GM18870 (cell line): ENCODE data around the gene DHRS4.
"Not testable (repeated sequence)": the region's sequence is repeated elsewhere in the genome, so short reads cannot be mapped to it uniquely, and the experiment has no call there.

ENCODE experiments used
- ATAC-seq: cut with Tn5 transposase; IDR thresholded peaks from one replicate; pipeline ENCODE4 v1.9.1; 2021; ENCODE audit warnings: moderate library complexity; ENCODE audit not compliant: unreplicated experiment

The DHRS4 gene

DNA sequence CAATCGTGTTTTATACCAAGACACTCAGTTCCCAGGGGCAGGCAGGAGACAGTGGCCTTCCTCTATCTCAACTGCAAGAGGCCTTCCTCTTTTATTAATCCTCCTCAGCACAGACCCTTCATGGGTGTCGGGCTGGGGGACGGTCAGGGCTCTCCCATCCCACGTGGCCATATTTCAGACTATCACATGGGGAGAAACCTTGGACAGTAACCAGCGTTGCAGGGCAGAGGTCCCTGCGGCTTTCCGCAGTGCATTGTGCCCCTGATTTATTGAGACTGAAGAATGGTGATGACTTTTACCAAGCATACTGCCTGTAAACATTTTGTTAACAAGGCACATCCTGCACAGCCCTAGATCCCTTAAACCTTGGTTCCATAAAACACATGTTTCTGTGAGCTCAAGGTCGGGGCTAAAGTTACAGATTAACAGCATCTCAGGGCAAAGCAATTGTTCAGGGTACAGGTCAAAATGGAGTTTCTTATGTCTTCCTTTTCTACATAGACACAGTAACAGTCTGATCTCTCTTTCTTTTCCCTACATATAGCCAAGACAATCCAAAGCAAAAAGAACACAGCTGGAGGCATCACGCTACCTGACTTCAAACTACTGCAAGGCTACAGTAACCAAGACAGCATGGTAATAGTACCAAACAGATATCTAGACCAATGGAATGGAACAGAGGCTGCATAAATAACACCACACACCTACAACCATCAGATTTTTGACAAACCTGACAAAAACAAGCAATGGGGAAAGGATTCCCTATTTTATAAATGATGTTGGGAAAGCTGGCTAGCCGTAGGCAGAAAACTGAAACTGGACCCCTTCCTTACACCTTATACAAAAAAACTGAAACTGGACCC, 28.6 kb downstream of the DHRS4 start:
- not testable (repeated sequence) for ATAC-seq

DNA sequence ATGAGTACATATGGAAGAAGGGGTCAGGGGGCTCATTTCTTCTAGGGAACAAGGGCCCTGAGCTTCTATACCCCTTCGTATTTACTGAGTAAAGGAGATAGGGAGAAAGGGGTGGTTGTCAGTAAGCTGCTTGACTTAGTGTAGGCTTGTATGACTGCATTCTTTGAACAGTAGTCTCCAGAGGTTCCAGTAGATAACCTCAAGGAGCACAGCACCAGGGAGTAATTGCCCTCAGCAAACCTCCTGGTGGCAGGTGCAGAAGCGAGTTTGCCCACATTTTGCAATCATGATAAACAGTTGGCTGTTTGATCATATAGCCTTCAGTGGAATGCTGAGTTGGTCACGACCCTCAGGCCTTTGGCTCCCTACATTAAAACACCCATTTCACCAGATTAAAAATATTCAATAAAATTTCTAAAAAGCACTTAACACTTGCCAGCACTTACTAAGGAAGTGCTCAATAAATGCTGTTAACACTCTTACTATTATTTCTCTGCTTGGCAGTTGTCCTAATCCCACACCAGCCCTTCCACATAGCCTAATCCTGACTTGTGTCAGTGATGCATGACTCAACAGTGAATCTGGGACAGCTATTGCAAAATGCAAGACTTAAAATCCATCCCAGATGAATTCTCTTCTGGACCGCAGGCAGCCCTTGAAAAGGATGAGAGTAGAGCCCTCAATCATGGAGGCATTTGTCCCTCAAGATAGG, 31.5 kb downstream of the DHRS4 start:
- no peak for ATAC-seq

DNA sequence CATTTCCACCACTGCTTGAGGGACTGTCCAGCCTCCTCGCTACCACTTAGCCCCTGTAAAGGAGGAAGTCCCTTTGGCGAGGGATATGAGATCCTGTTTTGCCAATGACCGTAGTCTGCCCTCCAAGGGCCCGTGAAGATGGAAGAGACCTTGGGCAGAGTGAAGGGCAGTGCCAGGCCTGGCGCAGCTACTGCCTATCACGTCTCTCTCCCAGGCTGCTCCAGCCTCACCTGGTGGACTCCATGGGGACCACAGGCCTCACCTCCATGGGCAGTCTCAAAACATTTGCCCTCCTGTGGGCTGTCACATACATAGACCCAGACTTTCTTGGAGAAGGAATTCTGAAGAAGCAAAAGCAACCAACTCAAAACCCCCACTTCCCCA, 34.6 kb downstream of the DHRS4 start:
- peak; percentile 7 for ATAC-seq

DNA sequence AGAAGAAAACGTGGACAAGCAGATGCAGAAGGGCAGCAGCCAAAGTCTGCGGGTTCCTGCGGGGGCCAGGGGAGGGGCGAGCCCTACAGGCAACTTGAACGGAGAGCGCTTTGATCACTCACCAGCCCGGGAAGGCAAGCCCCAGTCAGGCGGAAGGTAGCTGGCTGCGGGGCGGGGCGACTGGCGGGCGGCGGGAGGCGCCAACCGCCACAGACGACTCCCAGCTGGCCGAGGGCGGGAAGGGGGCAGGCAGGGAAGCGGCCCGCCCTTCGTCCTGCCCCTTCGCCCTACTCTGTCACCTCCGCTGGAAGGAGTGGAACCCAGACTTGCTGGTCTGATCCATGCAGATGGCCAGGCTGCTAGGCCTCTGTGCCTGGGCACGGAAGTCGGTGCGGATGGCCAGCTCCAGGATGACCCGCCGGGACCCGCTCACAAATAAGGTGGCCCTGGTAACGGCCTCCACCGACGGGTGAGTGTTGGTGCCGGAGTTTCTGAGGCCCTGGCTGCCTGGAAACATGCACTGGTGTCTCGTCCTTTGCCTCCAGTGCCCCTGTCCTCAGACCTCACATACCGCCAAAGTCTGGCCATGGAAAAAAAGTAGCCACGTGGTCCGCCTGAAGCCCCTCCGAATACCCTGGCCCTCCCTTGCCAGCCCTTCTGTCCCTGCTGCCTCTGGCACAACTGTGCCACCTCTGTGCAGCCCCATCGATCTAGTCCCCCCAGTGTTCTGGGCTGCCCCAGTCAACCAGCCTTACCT, 35.2 kb downstream of the DHRS4 start, which contains the start of gene DHRS4L2:
DHRS4L2 (plus strand) TSS at position 323 of the 757 bp plus-strand sequence; CDS start at position 342, 19 bp downstream.
- peak; percentile 70 for ATAC-seq

DNA sequence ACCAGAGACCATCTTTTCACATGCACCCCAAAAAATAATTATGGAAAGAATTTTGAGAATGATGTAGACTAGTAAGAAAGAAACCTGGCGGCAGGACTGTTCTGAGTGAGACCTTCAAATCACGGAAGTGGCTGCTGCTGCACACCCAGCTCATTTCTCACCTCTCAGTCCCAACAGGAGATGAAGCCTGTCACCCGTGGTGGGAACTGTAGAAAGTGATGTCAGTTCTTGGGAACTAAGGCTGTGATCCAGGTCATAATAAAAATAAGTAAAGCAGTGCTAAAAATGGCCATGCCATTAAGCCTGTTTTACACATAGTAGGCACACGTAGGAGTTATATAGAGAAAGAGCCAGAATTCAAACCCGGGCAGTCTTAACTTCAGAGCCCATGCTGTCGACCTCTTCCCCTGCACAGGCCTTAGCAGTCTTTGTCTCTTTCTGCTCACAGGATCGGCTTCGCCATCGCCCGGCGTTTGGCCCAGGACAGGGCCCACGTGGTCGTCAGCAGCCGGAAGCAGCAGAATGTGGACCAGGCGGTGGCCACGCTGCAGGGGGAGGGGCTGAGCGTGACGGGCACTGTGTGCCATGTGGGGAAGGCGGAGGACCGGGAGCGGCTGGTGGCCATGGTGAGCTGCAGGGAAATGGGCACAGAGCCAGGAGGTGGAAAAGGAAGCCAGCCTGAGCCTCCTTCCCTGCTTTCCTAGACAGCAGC, 36.3 kb downstream of the DHRS4 start:
- not testable (repeated sequence) for ATAC-seq

DNA sequence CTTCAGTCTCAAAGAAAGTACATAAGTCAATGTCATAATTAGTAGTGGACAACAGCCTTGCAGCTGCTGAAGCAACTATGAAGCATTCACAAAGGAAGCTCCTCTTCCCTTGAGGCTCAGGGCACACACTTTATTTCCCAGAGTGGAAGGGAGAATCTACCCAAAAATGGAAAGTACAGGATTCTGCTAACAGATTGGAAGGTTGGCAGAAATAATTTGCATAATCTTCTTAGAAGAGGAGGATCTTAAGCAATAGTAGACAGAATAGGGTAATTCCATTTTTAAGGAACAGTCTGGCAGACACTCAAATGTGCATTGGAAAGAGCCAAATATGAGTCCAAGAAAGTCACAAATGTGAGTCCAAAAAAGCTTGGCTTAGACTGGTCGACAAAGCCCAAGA, 37.4 kb downstream of the DHRS4 start:
- ATAC-seq = not testable (repeated sequence)

DNA sequence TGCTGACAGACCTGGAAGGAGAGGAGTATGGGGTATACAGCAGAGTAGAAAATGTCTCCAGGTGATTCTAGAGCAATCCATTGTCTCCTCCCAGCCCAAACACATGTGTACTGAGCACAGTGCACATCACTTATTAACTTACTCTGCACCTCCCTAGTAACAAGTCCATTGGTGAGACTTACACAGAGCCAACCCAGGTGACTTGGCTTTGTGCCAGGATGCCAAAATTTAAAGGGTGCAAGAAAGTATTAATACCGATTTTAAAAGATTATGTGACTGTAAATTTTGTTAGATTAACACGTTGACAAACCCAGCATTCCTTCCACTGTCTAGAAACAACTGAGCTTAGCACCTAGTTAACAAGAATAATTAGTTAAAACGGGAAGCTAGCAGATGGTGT, 39.5 kb downstream of the DHRS4 start:
- ATAC-seq = not testable (repeated sequence)

DNA sequence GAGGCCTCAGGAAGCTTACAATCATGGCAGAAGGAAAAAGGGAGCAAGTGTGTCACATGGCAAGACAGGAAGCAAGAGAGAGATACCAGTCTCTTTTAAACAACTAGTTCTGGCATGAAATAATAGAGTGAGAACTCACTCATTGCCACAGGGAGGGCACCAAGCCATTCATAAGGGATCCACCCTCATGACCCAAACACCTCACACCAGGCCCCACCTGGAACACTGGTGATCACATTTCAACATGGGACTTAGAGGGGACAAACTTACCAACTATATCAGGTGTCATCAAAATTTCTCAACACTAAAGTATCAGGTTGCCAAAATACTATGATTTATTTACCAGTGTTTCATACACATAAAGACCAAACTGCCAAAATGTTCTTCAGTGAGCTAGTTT, 42.4 kb downstream of the DHRS4 start:
- not testable (repeated sequence) for ATAC-seq

DNA sequence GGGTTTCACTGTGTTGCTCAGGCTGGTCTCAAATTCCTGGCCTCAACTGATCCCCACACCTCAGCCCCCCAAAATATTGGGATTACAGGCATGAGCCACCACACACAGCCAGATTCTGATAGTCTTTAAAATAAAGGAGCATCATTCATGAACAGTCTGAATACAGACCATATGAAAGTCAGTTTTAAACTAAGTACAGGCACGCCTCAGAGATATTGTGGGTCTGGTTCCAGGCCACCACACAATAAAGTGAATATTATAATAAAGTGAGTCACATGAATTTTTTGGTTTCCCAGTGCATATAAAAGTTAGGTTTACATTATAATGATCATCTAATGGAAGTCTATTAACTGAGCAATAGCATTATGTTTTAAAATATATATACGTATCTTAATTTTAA, 43.3 kb downstream of the DHRS4 start:
- ATAC-seq = not testable (repeated sequence)

DNA sequence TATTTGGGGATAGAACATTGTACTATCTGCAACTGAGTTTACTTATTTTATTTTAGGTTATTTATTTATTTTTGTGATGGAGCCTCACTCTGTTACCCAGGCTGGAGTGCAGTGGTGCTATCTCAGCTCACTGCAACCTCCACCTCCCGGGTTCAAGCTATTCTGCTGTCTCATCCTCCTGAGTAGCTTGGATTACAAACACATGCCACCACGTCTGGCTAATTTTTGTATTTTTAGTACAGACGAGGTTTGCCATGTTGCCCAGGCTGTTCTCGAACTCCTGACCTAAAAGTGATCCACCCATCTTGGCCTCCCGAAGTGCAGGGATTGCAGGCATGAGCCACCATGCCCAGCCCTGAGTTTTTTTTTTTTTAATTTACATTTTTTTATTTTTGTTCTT, 46.1 kb downstream of the DHRS4 start:
- not testable (repeated sequence) for ATAC-seq

DNA sequence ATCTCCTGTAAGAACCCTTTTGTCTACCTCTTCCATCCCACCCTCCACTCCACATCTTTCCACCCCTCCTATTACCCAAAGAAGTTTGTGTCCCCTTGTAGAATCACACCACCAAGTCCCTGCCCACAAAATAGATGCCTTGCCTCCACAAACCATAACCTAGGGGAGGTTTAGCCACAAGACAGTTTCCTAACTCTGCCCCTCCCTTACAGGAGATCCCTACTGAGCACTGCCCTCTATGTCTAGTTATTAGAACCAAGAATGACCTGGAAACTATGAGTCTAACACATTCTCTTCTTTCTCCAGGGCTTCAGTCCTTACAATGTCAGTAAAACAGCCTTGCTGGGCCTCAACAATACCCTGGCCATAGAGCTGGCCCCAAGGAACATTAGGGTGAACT, 47.5 kb downstream of the DHRS4 start:
- not testable (repeated sequence) for ATAC-seq

DNA sequence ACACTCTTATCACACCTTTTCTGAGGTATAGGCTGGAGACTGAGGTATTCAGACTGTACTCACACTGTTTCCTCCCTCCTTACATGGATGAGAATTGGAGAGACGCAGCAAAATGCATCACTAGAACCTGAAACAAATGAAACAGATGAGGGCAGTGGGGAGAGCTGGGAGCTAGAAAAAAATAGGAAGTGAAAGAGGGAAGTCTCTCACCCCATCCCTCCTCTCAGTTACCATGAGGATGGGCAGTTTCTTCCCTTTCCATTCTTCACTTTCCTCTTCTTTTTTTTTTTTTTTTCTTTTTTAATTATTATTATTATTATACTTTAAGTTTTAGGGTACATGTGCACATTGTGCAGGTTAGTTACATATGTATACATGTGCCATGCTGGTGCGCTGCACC, 48.1 kb downstream of the DHRS4 start:
- ATAC-seq = not testable (repeated sequence)

DNA sequence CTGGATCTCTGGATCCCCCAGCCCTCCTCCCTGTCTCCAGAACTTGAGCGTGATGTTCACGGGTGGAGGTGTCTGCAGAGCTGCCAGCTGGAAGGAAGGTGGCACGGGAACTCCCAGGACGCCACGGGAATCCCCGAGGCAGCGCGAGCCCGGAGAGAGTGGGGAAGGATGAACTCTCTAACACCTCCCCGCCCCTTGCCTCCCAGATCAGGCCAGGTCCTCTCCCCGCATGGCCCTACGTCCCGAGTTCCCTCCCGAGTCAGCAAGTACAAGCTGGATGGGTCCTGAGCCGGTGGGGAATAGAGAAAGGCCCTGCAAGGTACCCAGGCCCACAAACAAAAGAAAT, 52.9 kb downstream of the DHRS4 start:
- ATAC-seq = not testable (repeated sequence)

DNA sequence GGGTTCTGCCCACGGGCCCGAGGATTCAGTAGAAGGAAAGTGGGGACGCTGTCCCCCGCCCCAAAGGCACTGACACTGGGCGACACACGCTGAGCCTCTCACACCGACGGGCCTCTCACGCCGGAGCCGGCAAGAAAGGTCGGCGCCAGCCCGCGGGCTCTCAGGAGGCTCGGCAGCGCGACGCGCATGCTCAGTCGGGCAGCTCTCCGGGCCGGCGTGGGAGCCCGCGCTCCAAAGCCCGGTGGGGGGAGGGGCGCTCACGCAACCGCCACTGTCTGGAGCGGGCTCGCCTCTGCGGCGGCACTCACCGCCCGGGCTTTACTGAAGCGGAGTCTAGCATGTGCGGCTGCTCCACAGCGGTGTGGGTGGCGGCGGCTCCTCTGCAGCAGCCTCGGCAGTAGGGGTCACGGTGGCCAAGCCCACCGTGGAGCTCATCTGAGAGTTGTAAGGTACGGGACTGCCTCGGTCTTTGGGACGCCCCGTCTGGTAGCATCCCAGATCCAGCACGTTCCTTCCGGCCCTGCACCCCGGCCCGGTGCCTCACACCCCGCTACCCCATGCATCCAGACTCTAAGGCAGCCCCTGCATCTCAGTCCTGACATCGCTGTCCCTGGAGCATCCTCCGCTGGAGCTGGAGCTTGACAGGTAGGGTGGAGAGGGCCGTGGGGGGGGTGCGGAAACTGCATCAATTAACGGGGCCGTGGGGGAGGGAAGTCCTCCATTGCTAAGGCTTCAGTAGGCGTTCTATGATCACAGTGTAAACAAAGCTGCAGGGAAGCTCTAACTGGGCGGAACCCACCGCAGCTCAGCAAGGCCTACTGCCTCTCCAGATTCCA, 53.5 kb downstream of the DHRS4 start:
- not testable (repeated sequence) for ATAC-seq

DNA sequence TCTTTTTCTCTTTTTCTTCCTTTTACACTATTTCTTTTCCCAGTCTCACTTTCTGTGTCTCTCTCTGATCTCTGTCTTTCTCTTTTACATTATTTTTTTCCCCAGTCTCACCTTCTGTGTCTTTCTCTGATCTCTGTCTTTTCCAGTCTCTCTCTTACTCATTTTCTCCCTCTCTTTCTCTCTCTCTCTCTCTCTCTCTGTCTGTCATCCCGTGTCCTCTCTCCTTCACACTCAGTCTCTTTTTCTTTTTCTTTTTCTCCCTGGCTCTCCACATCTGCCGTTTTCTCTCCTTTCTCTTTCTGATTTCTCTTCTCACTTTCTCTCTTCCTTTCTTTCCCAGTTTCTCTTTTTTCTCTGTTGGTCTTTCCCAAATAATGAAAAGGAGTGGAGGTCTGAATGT, 57.5 kb downstream of the DHRS4 start:
- ATAC-seq = no peak

DNA sequence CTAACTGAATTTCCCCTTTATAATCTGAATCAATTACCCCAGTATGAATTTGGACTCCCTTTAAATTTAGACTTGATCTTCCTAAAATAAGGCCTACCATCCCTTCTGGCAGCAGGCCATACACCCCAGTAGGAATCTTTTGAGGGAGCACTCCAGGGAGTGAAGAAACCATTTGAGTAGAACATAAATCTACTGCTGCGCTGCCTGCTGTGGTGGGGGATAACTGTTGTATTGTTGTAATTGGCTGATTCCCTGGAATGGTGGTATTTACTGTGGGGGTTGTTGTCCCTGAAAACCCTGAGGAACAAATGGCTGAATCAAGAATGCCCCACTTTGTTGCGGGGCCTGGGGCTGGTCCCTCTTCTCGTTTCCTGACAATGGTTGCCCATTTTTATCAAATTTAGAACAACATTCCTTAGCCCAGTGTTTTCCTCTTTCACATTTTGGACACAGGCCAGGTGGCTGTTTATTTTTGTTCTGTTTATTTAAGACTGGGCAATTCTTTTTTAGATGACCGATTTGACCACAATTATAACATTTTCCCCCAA, 59.2 kb downstream of the DHRS4 start:
- ATAC-seq = not testable (repeated sequence)

DNA sequence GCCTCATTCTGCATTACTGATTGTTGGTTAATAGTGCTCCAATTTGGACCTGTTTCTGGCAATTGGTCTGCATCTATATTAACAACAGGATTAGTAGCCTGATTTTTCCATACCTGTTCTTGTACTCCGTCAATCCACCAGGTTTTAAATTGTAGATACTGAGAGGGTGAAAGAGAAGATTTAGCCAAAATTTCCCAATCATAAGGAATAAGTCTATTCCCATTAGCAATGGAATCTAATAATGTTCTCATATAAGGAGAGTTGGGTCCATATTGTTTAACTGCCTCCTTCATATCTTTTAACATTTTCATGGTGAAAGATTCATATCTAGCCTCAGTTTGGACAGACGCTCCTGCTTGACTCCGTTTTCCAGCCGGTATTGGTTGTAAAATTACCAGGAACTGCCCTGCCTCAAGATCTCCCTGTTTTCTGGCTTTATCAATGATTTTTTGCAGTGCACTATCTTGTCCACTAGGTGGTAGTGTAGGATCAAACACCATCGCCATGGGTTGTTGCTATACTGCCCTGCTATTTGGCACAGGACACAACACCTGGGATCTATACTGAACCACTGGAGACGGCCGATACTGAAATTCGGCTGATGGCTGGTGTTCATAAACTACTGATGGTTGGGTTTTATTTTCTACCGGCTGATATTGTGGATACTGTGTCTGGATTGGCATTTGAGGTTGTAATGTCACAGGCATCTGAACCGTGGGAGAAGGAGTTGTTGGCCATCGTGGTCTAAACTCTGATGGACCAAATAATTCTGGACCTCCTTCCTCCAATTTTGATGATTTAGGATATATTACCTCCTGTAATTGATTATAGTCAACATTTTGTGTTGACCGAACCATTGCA, 60.3 kb downstream of the DHRS4 start:
- no peak for ATAC-seq

DNA sequence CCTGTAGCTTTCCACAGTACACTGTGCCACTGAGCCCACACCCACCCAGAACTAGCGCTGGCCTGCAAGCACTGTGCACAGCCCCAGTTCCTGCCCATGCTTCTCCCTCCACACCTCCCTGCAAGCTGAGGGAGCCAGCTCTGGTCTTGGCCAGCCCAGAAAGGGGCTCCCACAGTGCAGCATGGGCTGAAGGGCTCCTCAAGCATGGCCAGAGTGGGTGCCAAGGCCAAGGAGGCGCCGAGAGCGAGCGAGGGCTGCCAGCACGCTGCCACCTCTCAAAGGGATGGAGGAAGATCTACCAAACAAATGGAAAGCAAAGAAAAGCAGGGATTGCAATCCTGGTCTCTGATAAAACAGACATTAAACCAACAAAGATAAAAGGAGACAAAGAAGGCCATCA, 62.2 kb downstream of the DHRS4 start:
- ATAC-seq = not testable (repeated sequence)
